H9 (cell line): ENCODE measurements around the gene SIX5. TPM values are rescaled to one million over a fixed set of nuclear protein-coding genes. Genes with fewer than 3 reads are reported as not detected.

Source experiments
- DNase-seq: peaks from one replicate; pipeline ENCODE4 v3.0.0-alpha.2; 2017
- H2AFZ ChIP-seq: one replicate; pipeline ENCODE4 v1.6.1; 2013; ENCODE audit warnings: mild to moderate bottlenecking, low read length, control low read depth, moderate library complexity
- H2AK5ac ChIP-seq: 2 replicates; pipeline ENCODE4 v1.6.1; 2013; ENCODE audit warnings: low read length, control low read depth, mixed read lengths; ENCODE audit not compliant: insufficient read length
- H2BK120ac ChIP-seq: one replicate; pipeline ENCODE4 v1.6.1; 2013; ENCODE audit warnings: low read depth, mild to moderate bottlenecking, low read length, control low read depth, inconsistent platforms; ENCODE audit not compliant: poor library complexity, severe bottlenecking
- H2BK12ac ChIP-seq: 2 replicates; pipeline ENCODE4 v1.6.1; 2013; ENCODE audit warnings: low read length, control low read depth, mixed read lengths, low read depth; ENCODE audit not compliant: insufficient read length
- H2BK15ac ChIP-seq: 2 replicates; pipeline ENCODE4 v1.6.1; 2013; ENCODE audit warnings: low read depth, low read length, control low read depth
- H2BK20ac ChIP-seq: one replicate; pipeline ENCODE4 v1.6.1; 2013; ENCODE audit warnings: low read depth, mild to moderate bottlenecking, low read length, control low read depth, inconsistent platforms; ENCODE audit not compliant: poor library complexity, severe bottlenecking
- H2BK5ac ChIP-seq: 2 replicates; pipeline ENCODE4 v1.6.1; 2013; ENCODE audit warnings: low read length, control low read depth, mixed read lengths; ENCODE audit not compliant: insufficient read length
- H3K14ac ChIP-seq: 2 replicates; pipeline ENCODE4 v1.6.1; 2013; ENCODE audit warnings: low read length, control low read depth; ENCODE audit not compliant: insufficient read depth
- H3K18ac ChIP-seq: 2 replicates; pipeline ENCODE4 v1.6.1; 2013; ENCODE audit warnings: low read depth, mild to moderate bottlenecking, mixed read lengths, low read length, control low read depth; ENCODE audit not compliant: insufficient read length
- H3K23ac ChIP-seq: 2 replicates; pipeline ENCODE4 v1.6.1; 2013; ENCODE audit warnings: low read length, control low read depth, mixed read lengths, low read depth; ENCODE audit not compliant: insufficient read length
- H3K23me2 ChIP-seq: 2 replicates; pipeline ENCODE4 v1.6.1; 2013; ENCODE audit warnings: low read depth, mild to moderate bottlenecking, mixed read lengths, low read length, control low read depth; ENCODE audit not compliant: insufficient read length, poor library complexity, severe bottlenecking
- H3K27ac ChIP-seq: 2 replicates; pipeline ENCODE4 v1.5.1; 2013; ENCODE audit warnings: low read length, control low read depth, mixed read lengths, low read depth; ENCODE audit not compliant: insufficient read length
- H3K27me3 ChIP-seq: 2 replicates; pipeline ENCODE4 v1.6.1; 2013; ENCODE audit warnings: low read length, control low read depth, inconsistent platforms; ENCODE audit not compliant: insufficient read depth
- H3K4ac ChIP-seq: 2 replicates; pipeline ENCODE4 v1.6.1; 2013; ENCODE audit warnings: low read depth, mild to moderate bottlenecking, control low read depth, inconsistent platforms, low read length, moderate library complexity
- H3K4me1 ChIP-seq: 2 replicates; pipeline ENCODE4 v1.6.1; 2013; ENCODE audit warnings: low read length, control low read depth, inconsistent platforms; ENCODE audit not compliant: insufficient read depth
- H3K4me2 ChIP-seq: 2 replicates; pipeline ENCODE4 v1.6.1; 2013; ENCODE audit warnings: low read length, control low read depth, mixed read lengths; ENCODE audit not compliant: insufficient read length, insufficient read depth
- H3K56ac ChIP-seq: 2 replicates; pipeline ENCODE4 v1.6.1; 2013; ENCODE audit warnings: low read depth, mild to moderate bottlenecking, mixed read lengths, low read length, control low read depth; ENCODE audit not compliant: insufficient read length
- H3K79me1 ChIP-seq: 2 replicates; pipeline ENCODE4 v1.6.1; 2013; ENCODE audit warnings: low read depth, mild to moderate bottlenecking, moderate library complexity, low read length, control low read depth, inconsistent platforms; ENCODE audit not compliant: insufficient read depth, poor library complexity, severe bottlenecking
- H3K79me2 ChIP-seq: 2 replicates; pipeline ENCODE4 v1.6.1; 2013; ENCODE audit warnings: low read length, control low read depth, inconsistent platforms; ENCODE audit not compliant: insufficient read depth
- H3K9ac ChIP-seq: 2 replicates; pipeline ENCODE4 v1.6.1; 2013; ENCODE audit warnings: low read length, control low read depth, mixed read lengths; ENCODE audit not compliant: insufficient read length; ENCODE audit errors: extremely low read depth
- H3K9me3 ChIP-seq: one replicate; pipeline ENCODE4 v1.6.1; 2013; ENCODE audit warnings: low read depth, low read length, inconsistent platforms; ENCODE audit not compliant: control insufficient read depth
- H3T11ph ChIP-seq: one replicate; pipeline ENCODE4 v1.6.1; 2013; ENCODE audit warnings: mild to moderate bottlenecking, low read length, control low read depth, inconsistent platforms
- H4K20me1 ChIP-seq: one replicate; pipeline ENCODE4 v1.6.1; 2013; ENCODE audit not compliant: control insufficient read depth, insufficient read length, insufficient read depth
- H4K5ac ChIP-seq: 2 replicates; pipeline ENCODE4 v1.6.1; 2013; ENCODE audit warnings: low read depth, mild to moderate bottlenecking, mixed read lengths, low read length, control low read depth; ENCODE audit not compliant: insufficient read length
- H4K8ac ChIP-seq: replicated peaks from 2 replicates; pipeline ENCODE4 v1.6.1; 2013; ENCODE audit warnings: low read length, control low read depth, mixed read lengths, low read depth; ENCODE audit not compliant: insufficient read length
- H4K91ac ChIP-seq: 2 replicates; pipeline ENCODE4 v1.6.1; 2013; ENCODE audit warnings: low read depth, mild to moderate bottlenecking, moderate library complexity, mixed read lengths, low read length, control low read depth; ENCODE audit not compliant: insufficient read length
- H3K27ac Mint-ChIP-seq, 3 experiments: 2 replicates in 2 of 3; 3 replicates in 1 of 3; pipeline ENCODE4 v1.8.0; 2020 to 2021; ENCODE audit warnings: mixed read lengths in 3 of 3, mild to moderate bottlenecking in 1 of 3, moderate library complexity in 1 of 3
- H3K27me3 Mint-ChIP-seq: 2 replicates; pipeline ENCODE4 v1.8.0; 2021; ENCODE audit warnings: low read depth, mild to moderate bottlenecking, moderate library complexity, mixed read lengths
- H3K36me3 Mint-ChIP-seq, 3 experiments: 2 replicates in 2 of 3; 3 replicates in 1 of 3; pipeline ENCODE4 v1.8.0; 2020 to 2021; ENCODE audit warnings: low read depth in 3 of 3, mixed read lengths in 3 of 3; ENCODE audit not compliant: insufficient read depth in 1 of 3
- H3K4me1 Mint-ChIP-seq, 2 experiments: 2 replicates each; pipeline ENCODE4 v1.8.0; 2020; ENCODE audit warnings: mixed read lengths in 2 of 2
- H3K4me3 Mint-ChIP-seq, 2 experiments: 2 replicates in 1 of 2; 3 replicates in 1 of 2; pipeline ENCODE4 v1.8.0; 2020 to 2021; ENCODE audit warnings: mild to moderate bottlenecking in 2 of 2, mixed read lengths in 2 of 2, moderate library complexity in 1 of 2
- H3K9me3 Mint-ChIP-seq, 2 experiments: 2 replicates in 1 of 2; 3 replicates in 1 of 2; pipeline ENCODE4 v1.8.0; 2020; ENCODE audit warnings: mild to moderate bottlenecking in 2 of 2, mixed read lengths in 2 of 2, moderate library complexity in 1 of 2
- CTCF ChIP-seq: fragments of 200-600 bp; sonication (generic); conservative IDR thresholded peaks from 3 replicates; pipeline ENCODE4 v1.8.0; 2021; ENCODE audit warnings: antibody characterized with exemption, mild to moderate bottlenecking
- WGBS: extraction: QIAGEN DNeasy Blood & Tissue Kit; methylation state at CpG from one replicate; pipeline ENCODE4 v1.1.7; 2013; ENCODE audit warnings: missing lambda C conversion rate, low lambda C conversion rate, mixed read lengths; ENCODE audit not compliant: insufficient read length; ENCODE audit errors: extremely low coverage; 5-methylcytosine and 5-hydroxymethylcytosine counted together
- total RNA-seq: library from RNA; stranded (reverse); gene quantifications from 2 replicates; pipeline ENCODE4 v1.2.1, GENCODE V29; 2021

Gene SIX5
- total RNA-seq, 1 experiment from 2014 or later: 41.7 TPM

DNA sequence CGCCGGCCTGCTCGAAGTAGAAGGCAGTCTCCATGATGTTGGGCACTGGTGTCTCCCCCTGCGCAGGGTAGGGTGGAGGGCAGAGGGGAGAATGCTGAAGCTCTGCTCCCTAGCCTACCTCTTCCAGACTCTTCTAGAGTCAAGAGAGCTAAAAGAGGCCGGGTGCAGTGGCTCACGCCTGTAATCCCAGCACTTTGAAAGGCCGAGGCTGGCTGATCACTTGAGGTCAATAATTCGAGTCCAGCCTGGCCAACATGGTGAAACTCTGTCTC, 35.8 kb upstream of the SIX5 start:
- H4K91ac ChIP-seq: no peak overlapping the region
- Mint-ChIP-seq H3K27me3 (peaks cover 41% of the 10 kb centered on the region), H3K9me3 (no peaks in the 10 kb centered on the region; a peak in 1 of 5 replicates), H3K27ac (peak overlapping the region in 1 of 3 experiments; percentile 48; a peak in 1 of 7 replicates), H3K4me1 (peaks cover 7 to 16% of the 10 kb centered on the region in 2 experiments), H3K4me3 (no peak overlapping the region), H3K36me3 (no peaks in the 10 kb centered on the region)
- no peak overlapping the region for H2BK20ac ChIP-seq
- H4K20me1 ChIP-seq: no peaks in the 10 kb centered on the region
- no peak overlapping the region for H3K14ac ChIP-seq
- no peaks in the 10 kb centered on the region for H3K79me1 ChIP-seq
- H3K27me3 ChIP-seq: no peaks in the 10 kb centered on the region
- no peak overlapping the region for H2AFZ ChIP-seq
- H3K23me2 ChIP-seq: no peaks in the 10 kb centered on the region
- no peak overlapping the region for H3K23ac ChIP-seq
- no peak overlapping the region for H4K8ac ChIP-seq
- H2BK12ac ChIP-seq: no peak overlapping the region
- H3K56ac ChIP-seq: no peak overlapping the region
- no peak overlapping the region for H4K5ac ChIP-seq
- no peaks in the 10 kb centered on the region for H3K79me2 ChIP-seq
- H2BK15ac ChIP-seq: no peak overlapping the region
- no peak overlapping the region for H3K4me2 ChIP-seq
- no peak for DNase-seq
- H2AK5ac ChIP-seq: no peak overlapping the region
- H3K9ac ChIP-seq: no peak overlapping the region
- H2BK120ac ChIP-seq: no peak overlapping the region
- H3K18ac ChIP-seq: no peak overlapping the region
- H3K4me1 ChIP-seq: no peaks in the 10 kb centered on the region
- H2BK5ac ChIP-seq: no peak overlapping the region
- H3K27ac ChIP-seq: no peak overlapping the region
- no CpG with 5 or more reads among the region's 8 CpGs for WGBS
- TF ChIP-seq CTCF: no peak
- H3T11ph ChIP-seq: no peak overlapping the region
- H3K4ac ChIP-seq: no peak overlapping the region
- H3K9me3 ChIP-seq: no peaks in the 10 kb centered on the region
